IMR-90 (cell line): Measurements from ENCODE around the gene RIMBP2. TPM values are rescaled to one million over a fixed set of nuclear protein-coding genes. Genes with fewer than 3 reads are reported as not detected.

Experiments used
- ATAC-seq: fragments of 200-7000 bp; cut with Tn5 transposase; 2 replicates; pipeline ENCODE4 v1.9.1; 2020; ENCODE audit warnings: low read depth, mild to moderate bottlenecking, moderate library complexity
- Bru-seq: library from RNA; stranded (reverse); fragments of 400-500 nt; gene quantifications from one replicate; lab custom pipeline; 2021; lab: Mats Ljungman, UMichigan
- BruChase-seq, 2 experiments: library from RNA; stranded (reverse); fragments of 400-500 nt; gene quantifications; one replicate each; lab custom pipeline; 2021; lab: Mats Ljungman, UMichigan
- BruUV-seq: library from RNA; stranded (reverse); fragments of 400-500 nt; replicated peaks from 2 replicates; lab custom pipeline; 2021; lab: Mats Ljungman, UMichigan
- CTCF ChIA-PET: fragments of 300-600 bp; formaldehyde crosslinking; extraction: SDS; loops from one replicate; lab custom pipeline; 2021; ENCODE audit warnings: antibody characterized with exemption; lab: Yijun Ruan, JAX
- POLR2A ChIA-PET: fragments of 300-600 bp; sonication (Branson Sonifier 250); formaldehyde crosslinking; loops from one replicate; lab custom pipeline; 2022; ENCODE audit warnings: antibody characterized with exemption; ENCODE audit not compliant: unreplicated experiment; lab: Charles Lee
- DNase-seq: peaks from one replicate; pipeline ENCODE4 v3.0.0; 2013
- H2AFZ ChIP-seq: replicated peaks from 2 replicates; pipeline ENCODE3; 2013; ENCODE audit warnings: low read length, mild to moderate bottlenecking; ENCODE audit not compliant: poor library complexity
- H2AK5ac ChIP-seq: 2 replicates; pipeline ENCODE4 v1.6.1; 2013; ENCODE audit warnings: low read depth, low read length, inconsistent platforms
- H2AK9ac ChIP-seq: replicated peaks from 2 replicates; pipeline ENCODE3; 2013; ENCODE audit warnings: mild to moderate bottlenecking, low read depth, low read length, moderate library complexity; ENCODE audit not compliant: poor library complexity
- H2BK120ac ChIP-seq: 2 replicates; pipeline ENCODE4 v1.6.1; 2013; ENCODE audit warnings: low read depth, low read length, inconsistent platforms
- H2BK15ac ChIP-seq: 3 replicates; pipeline ENCODE4 v1.6.1; 2013; ENCODE audit warnings: low read depth, low read length, inconsistent platforms
- H2BK20ac ChIP-seq: 2 replicates; pipeline ENCODE4 v1.6.1; 2013; ENCODE audit warnings: low read depth, mild to moderate bottlenecking, inconsistent platforms, low read length, moderate library complexity
- H2BK5ac ChIP-seq: 2 replicates; pipeline ENCODE4 v1.6.1; 2013; ENCODE audit warnings: mild to moderate bottlenecking, low read depth, low read length, inconsistent platforms; ENCODE audit not compliant: poor library complexity, severe bottlenecking
- H3K14ac ChIP-seq: replicated peaks from 2 replicates; pipeline ENCODE4 v1.6.1; 2013; ENCODE audit warnings: low read depth, low read length, inconsistent platforms
- H3K18ac ChIP-seq: 2 replicates; pipeline ENCODE4 v1.6.1; 2013; ENCODE audit warnings: low read depth, low read length, control low read depth
- H3K23ac ChIP-seq: 2 replicates; pipeline ENCODE4 v1.6.1; 2013; ENCODE audit warnings: low read depth, low read length, inconsistent platforms
- H3K27ac ChIP-seq: 2 replicates; pipeline ENCODE4 v1.5.1; 2013; ENCODE audit warnings: mild to moderate bottlenecking, control low read depth, low read length; ENCODE audit not compliant: insufficient read depth
- H3K27me3 ChIP-seq: 2 replicates; pipeline ENCODE4 v1.6.1; 2013; ENCODE audit warnings: low read length; ENCODE audit not compliant: control insufficient read depth, insufficient read depth
- H3K36me3 ChIP-seq: 2 replicates; pipeline ENCODE4 v1.6.1; 2013; ENCODE audit warnings: low read length, mixed read lengths; ENCODE audit not compliant: control insufficient read depth, insufficient read depth
- H3K4ac ChIP-seq: 2 replicates; pipeline ENCODE4 v1.6.1; 2013; ENCODE audit warnings: low read depth, low read length, inconsistent platforms
- H3K4me1 ChIP-seq: 2 replicates; pipeline ENCODE4 v1.6.1; 2013; ENCODE audit warnings: low read length, mixed read lengths; ENCODE audit not compliant: control insufficient read depth, insufficient read depth
- H3K4me2 ChIP-seq: 2 replicates; pipeline ENCODE4 v1.6.1; 2013; ENCODE audit warnings: low read depth, mild to moderate bottlenecking, control low read depth, low read length, moderate library complexity
- H3K4me3 ChIP-seq: 2 replicates; pipeline ENCODE4 v1.5.1; 2013; ENCODE audit warnings: low read depth, mild to moderate bottlenecking, control low read depth, low read length, moderate library complexity; ENCODE audit not compliant: insufficient read depth
- H3K56ac ChIP-seq: 2 replicates; pipeline ENCODE4 v1.6.1; 2013; ENCODE audit warnings: low read length, inconsistent platforms; ENCODE audit not compliant: insufficient read depth; ENCODE audit errors: extremely low read depth
- H3K79me1 ChIP-seq, 2 experiments: 2 replicates each; pipeline ENCODE4 v1.6.1; 2013; ENCODE audit warnings: low read length in 2 of 2, inconsistent platforms in 1 of 2, low read depth in 1 of 2
- H3K9ac ChIP-seq: 2 replicates; pipeline ENCODE4 v1.6.1; 2013; ENCODE audit warnings: low read depth, low read length, control low read depth
- H3K9me1 ChIP-seq: 2 replicates; pipeline ENCODE4 v1.6.1; 2013; ENCODE audit warnings: low read length, inconsistent platforms; ENCODE audit not compliant: insufficient read depth
- H3K9me3 ChIP-seq: 2 replicates; pipeline ENCODE4 v1.6.1; 2013; ENCODE audit warnings: low read length; ENCODE audit not compliant: control insufficient read depth, insufficient read depth
- H4K20me1 ChIP-seq: 2 replicates; pipeline ENCODE4 v1.6.1; 2013; ENCODE audit warnings: low read length, inconsistent platforms; ENCODE audit not compliant: insufficient read depth
- H4K5ac ChIP-seq: 2 replicates; pipeline ENCODE4 v1.6.1; 2013; ENCODE audit warnings: mild to moderate bottlenecking, low read depth, low read length, control low read depth
- H4K8ac ChIP-seq, 2 experiments: 2 replicates each; pipeline ENCODE4 v1.6.1; 2013; ENCODE audit warnings: low read depth in 2 of 2, low read length in 2 of 2, control low read depth in 1 of 2, inconsistent platforms in 1 of 2
- H4K91ac ChIP-seq: 2 replicates; pipeline ENCODE4 v1.6.1; 2013; ENCODE audit warnings: low read depth, low read length, inconsistent platforms; ENCODE audit not compliant: insufficient read depth
- CHD1 ChIP-seq: IDR thresholded peaks from 2 replicates; pipeline ENCODE4 v1.6.1; 2012; ENCODE audit warnings: low read depth, low read length, improper control_type of control experiment
- FOS ChIP-seq: fragments of 150-350 bp; IDR thresholded peaks from 2 replicates; pipeline ENCODE4 v1.6.1; 2016; ENCODE audit warnings: low read depth, low read length
- MAFK ChIP-seq: IDR thresholded peaks from 2 replicates; pipeline ENCODE4 v1.6.1; 2012; ENCODE audit warnings: low read depth, low read length, improper control_type of control experiment
- MAZ ChIP-seq: IDR thresholded peaks from 2 replicates; pipeline ENCODE4 v1.6.1; 2012; ENCODE audit warnings: low read depth, mild to moderate bottlenecking, low read length, improper control_type of control experiment, moderate library complexity, borderline replicate concordance
- MXI1 ChIP-seq: IDR thresholded peaks from 2 replicates; pipeline ENCODE4 v1.6.1; 2012; ENCODE audit warnings: low read depth, mild to moderate bottlenecking, low read length, moderate library complexity, borderline replicate concordance
- NFE2L2 ChIP-seq: fragments of 150-350 bp; IDR thresholded peaks from 2 replicates; pipeline ENCODE4 v1.6.1; 2016; ENCODE audit warnings: low read depth, mild to moderate bottlenecking, low read length
- POLR2A ChIP-seq: IDR thresholded peaks from 2 replicates; pipeline ENCODE4 v1.6.1; 2012; ENCODE audit warnings: mild to moderate bottlenecking, low read depth, low read length
- RAD21 ChIP-seq: IDR thresholded peaks from 2 replicates; pipeline ENCODE4 v1.6.1; 2012; ENCODE audit warnings: low read length, improper control_type of control experiment
- RCOR1 ChIP-seq: IDR thresholded peaks from 2 replicates; pipeline ENCODE4 v1.6.1; 2012; ENCODE audit warnings: mild to moderate bottlenecking, low read length, improper control_type of control experiment; ENCODE audit not compliant: insufficient replicate concordance
- SMC3 ChIP-seq: fragments of 150-350 bp; IDR thresholded peaks from 2 replicates; pipeline ENCODE4 v1.6.1; 2016; ENCODE audit warnings: low read depth, mild to moderate bottlenecking, antibody characterized with exemption, low read length, moderate library complexity
- WGBS, 2 experiments: methylation state at CpG; one replicate each; pipeline versions ENCODE4 v1.1.5 to v1.1.7; 2013; ENCODE audit warnings: missing lambda C conversion rate in 2 of 2; ENCODE audit not compliant: insufficient read length in 1 of 2; ENCODE audit errors: extremely low coverage in 2 of 2; 5-methylcytosine and 5-hydroxymethylcytosine counted together
- dilution Hi-C: fragments of 300-500 bp; cut with HindIII; formaldehyde crosslinking; loops from one replicate; pipeline ENCODE4 v1.14.3; 2018; ENCODE audit warnings: low sequenced_read_pairs; ENCODE audit not compliant: unreplicated experiment
- in situ Hi-C: fragments of 300-500 bp; cut with MboI; formaldehyde crosslinking; loops from 3 replicates; pipeline ENCODE4 v1.14.3; 2019; ENCODE audit warnings: low sequenced_read_pairs, inconsistent platforms, mixed read lengths
- intact Hi-C: fragments of 100-400 bp; cut with micrococcal nuclease; formaldehyde crosslinking; loops from 2 replicates; pipeline ENCODE4 v1.10.0; 2022
- long read RNA-seq: library from polyadenylated mRNA; unstranded; transcript quantifications from one replicate; pipeline ENCODE4 v2.0.0, GENCODE V29; 2021; ENCODE audit not compliant: unreplicated experiment
- polyA plus RNA-seq, 3 experiments: library from polyadenylated mRNA; depleted of rRNA; stranded (reverse); fragments of >200 nt; gene quantifications; 2 replicates each; pipeline ENCODE4 v1.2.3, GENCODE V29; 2012; ENCODE audit warnings: low replicate concordance in 1 of 3
- total RNA-seq: library from RNA; depleted of rRNA; stranded (reverse); fragments of >200 nt; gene quantifications from 2 replicates; pipeline ENCODE4 v1.2.3, GENCODE V29; 2012; rRNA removed

Gene RIMBP2
- total RNA-seq (not detected in 2 replicates), polyA plus RNA-seq (2012; rRNA removed) (not detected in 2 replicates), Bru-seq, nascent RNA (percentile 3 among the genes with signal in this experiment), BruChase-seq, experiment 1, labeled RNA remaining after a 6-hour chase (percentile 3 among the genes with signal in this experiment), BruChase-seq, experiment 2, labeled RNA remaining after a 2-hour chase (percentile 5 among the genes with signal in this experiment)
- polyA plus RNA-seq (2012; cell fraction: cytosol; rRNA removed), result 0.04 TPM in 1 of 2 replicates, not detected in the other
- 0.03 TPM in 1 of 2 replicates, not detected in the other for polyA plus RNA-seq (2012; cell fraction: nucleus; rRNA removed; ENCODE audit: low replicate concordance)
- long read RNA-seq, result 0 reads

- H3K14ac ChIP-seq, result no peak within 1 kb of the TSS
- TF ChIP-seq FOS (no peak), RAD21 (no peak), MAFK (no peak), RCOR1 (no peak), MAZ (no peak), SMC3 (no peak), NFE2L2 (no peak), POLR2A (no peak), CHD1 (no peak), MXI1 (no peak)
- no peaks in the 10 kb centered on the region for H3K79me1 ChIP-seq
- peak within 1 kb of the TSS; percentile 28; the same call in 1 of the 2 replicates for H3K4me2 ChIP-seq
- H3K9me1 ChIP-seq, result no peaks in the 10 kb centered on the region
- no peak within 1 kb of the TSS for H3K9ac ChIP-seq
- dilution Hi-C loops (no loop called here), intact Hi-C loops (no loop called here), in situ Hi-C loops (no loop called here)
- H4K20me1 ChIP-seq, result no peaks in the 10 kb centered on the region
- H3K27me3 ChIP-seq, result no peaks in the 10 kb centered on the region
- H2BK5ac ChIP-seq, result no peak within 1 kb of the TSS
- no peaks in the 10 kb centered on the region for H3K36me3 ChIP-seq
- no peak within 1 kb of the TSS for H2AK9ac ChIP-seq
- H3K27ac ChIP-seq, result no peak within 1 kb of the TSS
- no peak within 1 kb of the TSS for H3K23ac ChIP-seq
- H2BK15ac ChIP-seq, result no peak within 1 kb of the TSS
- H3K4me1 ChIP-seq, result no peaks in the 10 kb centered on the region
- BruUV-seq, result no TSS peak
- no peak within 1 kb of the TSS for H2AK5ac ChIP-seq
- WGBS, 2 experiments, result 0% methylated on average over 11 of the region's 35 CpGs; no CpG with 5 or more reads in 1 of the 2 experiments
- H3K4me3 ChIP-seq, result no peak within 1 kb of the TSS
- no peak within 1 kb of the TSS for H2BK120ac ChIP-seq
- H3K18ac ChIP-seq, result no peak within 1 kb of the TSS
- ChIA-PET CTCF (no interaction called here), POLR2A (no interaction called here)
- peak; percentile 29; the same call in 1 of the 2 replicates for ATAC-seq
- H3K9me3 ChIP-seq, result peaks cover 3% of the 10 kb centered on the region
- H2AFZ ChIP-seq, result no peak within 1 kb of the TSS
- H3K56ac ChIP-seq, result no peak within 1 kb of the TSS
- H4K8ac ChIP-seq, result no peak within 1 kb of the TSS
- H4K5ac ChIP-seq, result no peak within 1 kb of the TSS
- no peak within 1 kb of the TSS for H3K4ac ChIP-seq
- DNase-seq, result peak; percentile 1
- no peak within 1 kb of the TSS for H4K91ac ChIP-seq
- H2BK20ac ChIP-seq, result no peak within 1 kb of the TSS
These were observed at the start of gene RIMBP2 for GRCh38 chr12:130715998-130716968. RIMBP2 (minus strand) TSS chr12:130716299; CDS start chr12:130479013, 237,286 bp downstream.
